Mucosa of rectum (tissue), 2 donors: ENCODE results near the gene XAF1.
A peak's percentile ranks its signal among the peaks of the same experiment; 100 is the strongest.
"Not testable (repeated sequence)": the region's sequence is repeated elsewhere in the genome, so short reads cannot be mapped to it uniquely, and the experiment has no call there.

Source experiments
- H3K27ac ChIP-seq, 2 donors: one replicate each; pipeline ENCODE4 v1.7.0; 2013; ENCODE audit warnings: inconsistent platforms in 2 of 2, low read depth in 2 of 2, low read length in 2 of 2
- H3K27me3 ChIP-seq, 2 donors: one replicate each; pipeline ENCODE4 v1.7.0; 2013; ENCODE audit warnings: low read length in 2 of 2; ENCODE audit not compliant: control insufficient read depth in 2 of 2, insufficient read depth in 2 of 2
- H3K36me3 ChIP-seq, 2 donors: one replicate each; pipeline ENCODE4 v1.7.0; 2013; ENCODE audit warnings: low read length in 2 of 2; ENCODE audit not compliant: control insufficient read depth in 2 of 2, insufficient read depth in 2 of 2
- H3K4me1 ChIP-seq, 2 donors: one replicate each; pipeline ENCODE4 v1.7.0; 2013; ENCODE audit warnings: low read length in 2 of 2, mild to moderate bottlenecking in 1 of 2; ENCODE audit not compliant: control insufficient read depth in 2 of 2, insufficient read depth in 2 of 2
- H3K4me3 ChIP-seq, 2 donors: one replicate each; pipeline ENCODE4 v1.7.0; 2013; ENCODE audit warnings: low read length in 2 of 2
- H3K9ac ChIP-seq, 2 donors: one replicate each; pipeline ENCODE4 v1.7.0; 2013; ENCODE audit warnings: low read length in 2 of 2, low read depth in 1 of 2, mild to moderate bottlenecking in 1 of 2
- H3K9me3 ChIP-seq, 2 donors: one replicate each; pipeline ENCODE4 v1.7.0; 2013; ENCODE audit warnings: low read length in 2 of 2; ENCODE audit not compliant: control insufficient read depth in 2 of 2
- donor health status: healthy.
- donor health status: Normal muscosa, but diverticular disease.

XAF1 gene

GRCh38 chr17:6752068-6752909 lies 3.6 kb upstream of the XAF1 start:
- no peak overlapping the region for H3K4me3 ChIP-seq
- H3K27ac ChIP-seq, result peak overlapping the region; percentile 56 to 64
- no peaks in the 10 kb centered on the region for H3K36me3 ChIP-seq
- no peak overlapping the region for H3K9ac ChIP-seq
- no peaks in the 10 kb centered on the region for H3K9me3 ChIP-seq
- peaks cover 5 to 8% of the 10 kb centered on the region in 2 donors for H3K4me1 ChIP-seq
- no peaks in the 10 kb centered on the region for H3K27me3 ChIP-seq

- H3K27ac ChIP-seq, result peak overlapping the region; percentile 56 to 64
- no peaks in the 10 kb centered on the region for H3K36me3 ChIP-seq
- H3K9ac ChIP-seq, result no peak overlapping the region
- peaks cover 5 to 8% of the 10 kb centered on the region in 2 donors for H3K4me1 ChIP-seq
- no peak overlapping the region for H3K4me3 ChIP-seq
- no peaks in the 10 kb centered on the region for H3K27me3 ChIP-seq
- no peaks in the 10 kb centered on the region for H3K9me3 ChIP-seq
Observed at GRCh38 chr17:6753006-6753445, 2.8 kb upstream of the XAF1 start.

- no peaks in the 10 kb centered on the region for H3K36me3 ChIP-seq
- no peak overlapping the region for H3K9ac ChIP-seq
- H3K4me1 ChIP-seq, result peaks cover 5 to 8% of the 10 kb centered on the region in 2 donors
- H3K27ac ChIP-seq, result peak overlapping the region in 1 of 2 donors; percentile 43
- H3K27me3 ChIP-seq, result no peaks in the 10 kb centered on the region
- H3K4me3 ChIP-seq, result no peak overlapping the region
- H3K9me3 ChIP-seq, result no peaks in the 10 kb centered on the region
Observed at GRCh38 chr17:6753546-6753945, 2.3 kb upstream of the XAF1 start.

- Histone ChIP-seq H3K36me3 (peaks cover 7 to 12% of the 10 kb centered on the region in 2 donors), H3K27ac (peak overlapping the region; percentile 69 to 90), H3K27me3 (no peaks in the 10 kb centered on the region), H3K9me3 (no peaks in the 10 kb centered on the region), H3K4me3 (peak overlapping the region; percentile 79 to 93), H3K9ac (peak overlapping the region; percentile 67 to 83), H3K4me1 (peaks cover 5 to 8% of the 10 kb centered on the region in 2 donors)
Observed at GRCh38 chr17:6755281-6755680, 565 bp upstream of the XAF1 start.

- peaks cover 15 to 20% of the 10 kb centered on the region in 2 donors for H3K36me3 ChIP-seq
- H3K4me3 ChIP-seq, result peak overlapping the region; percentile 79 to 93
- H3K9ac ChIP-seq, result peak overlapping the region; percentile 67 to 83
- no peaks in the 10 kb centered on the region for H3K9me3 ChIP-seq
- H3K27ac ChIP-seq, result peak overlapping the region; percentile 69 to 90
- H3K27me3 ChIP-seq, result no peaks in the 10 kb centered on the region
- H3K4me1 ChIP-seq, result peaks cover 5 to 8% of the 10 kb centered on the region in 2 donors
Observed at GRCh38 chr17:6756425-6757031, 682 bp downstream of the XAF1 start.

- Histone ChIP-seq H3K9me3 (no peaks in the 10 kb centered on the region), H3K9ac (no peak overlapping the region), H3K27me3 (no peaks in the 10 kb centered on the region), H3K4me3 (no peak overlapping the region), H3K36me3 (peaks cover 25 to 30% of the 10 kb centered on the region in 2 donors), H3K4me1 (peaks cover 5 to 8% of the 10 kb centered on the region in 2 donors), H3K27ac (no peak overlapping the region)
Observed at GRCh38 chr17:6757747-6758146, 1.9 kb downstream of the XAF1 start.

GRCh38 chr17:6761779-6762178 lies 5.9 kb downstream of the XAF1 start:
- Histone ChIP-seq H3K4me3 (no peak overlapping the region), H3K27ac (no peak overlapping the region), H3K9ac (no peak overlapping the region), H3K27me3 (no peaks in the 10 kb centered on the region), H3K4me1 (no peaks in the 10 kb centered on the region), H3K36me3 (peaks cover 49 to 51% of the 10 kb centered on the region in 2 donors), H3K9me3 (no peaks in the 10 kb centered on the region)

GRCh38 chr17:6768447-6768846 lies 12.6 kb downstream of the XAF1 start:
- peaks cover 68 to 71% of the 10 kb centered on the region in 2 donors for H3K36me3 ChIP-seq
- H3K9ac ChIP-seq, result no peak overlapping the region
- no peak overlapping the region for H3K4me3 ChIP-seq
- no peak overlapping the region for H3K27ac ChIP-seq
- H3K9me3 ChIP-seq, result peaks cover 0 to 3% of the 10 kb centered on the region in 2 donors
- H3K27me3 ChIP-seq, result no peaks in the 10 kb centered on the region
- no peaks in the 10 kb centered on the region for H3K4me1 ChIP-seq

GRCh38 chr17:6772016-6772415 lies 16.2 kb downstream of the XAF1 start:
- Histone ChIP-seq H3K9ac (no peak overlapping the region), H3K27ac (no peak overlapping the region), H3K4me1 (no peaks in the 10 kb centered on the region), H3K4me3 (no peak overlapping the region), H3K27me3 (no peaks in the 10 kb centered on the region), H3K36me3 (peaks cover 42 to 52% of the 10 kb centered on the region in 2 donors), H3K9me3 (peaks cover 0 to 5% of the 10 kb centered on the region in 2 donors)

- not testable (repeated sequence) for H3K9me3 ChIP-seq, H3K4me3 ChIP-seq, H3K27ac ChIP-seq, H3K9ac ChIP-seq, H3K27me3 ChIP-seq, H3K4me1 ChIP-seq
- H3K36me3 ChIP-seq, result peaks cover 22 to 34% of the 10 kb centered on the region in 2 donors
Observed at GRCh38 chr17:6774906-6775305, 19.1 kb downstream of the XAF1 start.
